A204.1 (cell line): ENCODE results near the gene MTCH1.

Experiments used
- FAIRE-seq: peaks from 2 replicates; lab custom pipeline; 2012; peaks lifted over from hg19 to GRCh38; lab: Jason Lieb, UNC

MTCH1 gene

GRCh38 chr6:36970892-36971842 is 14.8 kb downstream of the MTCH1 start:
- no peak for FAIRE-seq

- FAIRE-seq: no peak
Measured at GRCh38 chr6:36969988-36970891, 15.8 kb downstream of the MTCH1 start.

DNA sequence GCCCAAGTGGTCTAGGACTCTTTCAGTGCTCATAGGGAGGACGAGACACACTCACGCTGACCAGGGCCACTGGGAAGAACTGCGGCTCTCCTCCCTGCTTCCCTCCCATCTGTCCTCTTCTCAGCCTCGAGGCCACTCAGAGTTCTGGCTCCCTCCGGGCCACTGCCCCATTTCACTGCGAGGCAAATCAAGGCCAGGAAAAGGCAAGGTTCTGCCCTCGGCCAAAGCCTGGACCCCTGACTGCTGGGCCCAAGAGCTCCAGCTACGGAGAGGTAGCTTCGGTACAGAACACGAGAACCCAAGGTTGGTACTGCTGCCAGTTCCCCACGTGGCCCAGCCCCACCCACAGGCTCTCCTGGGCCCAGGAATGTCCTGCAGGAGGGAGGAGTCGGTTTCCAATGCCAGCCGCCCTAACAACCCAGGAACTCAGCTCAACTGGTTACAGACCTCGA is 16.7 kb downstream of the MTCH1 start:
- no peak for FAIRE-seq

DNA sequence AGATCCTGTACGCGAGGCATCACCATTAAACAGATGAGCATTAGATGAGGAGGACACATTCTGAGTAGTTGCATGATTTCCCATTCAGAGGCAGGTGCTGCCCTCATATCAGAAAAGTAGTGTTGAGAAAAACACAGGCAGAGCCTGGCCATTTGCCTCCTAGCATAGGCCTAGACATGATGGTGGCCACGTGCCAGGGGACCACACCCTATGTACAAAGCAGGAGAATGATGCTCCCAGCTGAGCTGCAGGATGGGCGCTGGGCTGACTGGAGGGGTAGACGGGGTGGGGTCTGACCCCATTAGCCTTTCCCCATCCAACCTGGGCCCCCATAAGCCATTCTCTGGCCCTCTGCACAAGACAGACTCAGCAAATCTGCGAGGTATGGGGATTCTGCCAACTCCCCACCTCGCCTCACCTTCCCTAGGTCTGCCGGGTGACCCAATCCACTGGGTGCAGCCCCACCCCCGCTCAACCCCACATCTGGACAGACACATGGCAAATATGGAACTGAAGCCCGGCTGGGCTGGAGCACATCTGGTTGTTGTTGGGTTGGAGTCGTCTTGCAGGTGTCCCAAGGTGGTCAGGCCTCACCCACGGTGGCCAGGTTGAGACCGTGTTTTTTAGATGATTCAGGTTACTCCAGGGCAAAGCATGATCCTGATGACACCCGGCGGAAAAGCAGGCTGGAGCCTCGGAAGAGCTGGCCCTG is 17.6 kb downstream of the MTCH1 start:
- FAIRE-seq: no peak

DNA sequence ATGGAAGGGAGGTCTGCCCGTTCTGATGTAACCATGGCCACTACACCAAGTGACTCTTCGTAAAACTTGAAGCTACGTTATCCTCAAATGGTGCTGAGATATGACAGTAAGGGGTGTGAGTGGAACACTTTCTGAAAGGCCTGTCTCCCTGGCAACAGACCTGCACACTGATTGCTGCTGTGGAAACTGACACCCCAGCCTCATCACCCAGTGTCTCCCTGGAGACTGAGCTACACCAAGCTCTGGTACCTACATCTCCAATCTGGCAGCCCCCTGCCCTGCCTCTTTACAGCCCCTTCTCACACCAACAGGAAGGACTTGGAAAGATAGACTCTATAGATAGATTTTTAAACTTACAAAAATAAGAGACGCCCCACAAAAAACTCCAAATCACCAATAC is 18.2 kb downstream of the MTCH1 start:
- no peak for FAIRE-seq

DNA sequence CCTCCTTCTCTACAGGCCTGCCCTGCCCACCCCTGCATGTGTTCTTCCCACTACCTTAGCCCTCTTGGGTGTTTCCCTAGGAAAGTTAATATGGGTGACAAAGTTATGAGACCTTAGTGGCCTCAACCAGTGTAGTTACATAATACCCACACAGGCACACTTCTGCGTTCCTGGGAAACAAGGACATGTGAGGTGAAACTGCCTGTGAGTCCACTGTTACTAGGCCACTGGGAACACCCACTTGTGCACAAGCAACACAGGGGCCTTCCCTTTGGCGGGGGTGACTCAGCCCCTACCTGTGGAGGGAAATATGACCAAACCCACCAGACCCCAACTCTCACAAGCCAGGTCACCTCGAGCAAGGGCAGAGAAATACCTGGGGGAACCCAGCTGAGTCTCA is 18.7 kb downstream of the MTCH1 start:
- no peak for FAIRE-seq

DNA sequence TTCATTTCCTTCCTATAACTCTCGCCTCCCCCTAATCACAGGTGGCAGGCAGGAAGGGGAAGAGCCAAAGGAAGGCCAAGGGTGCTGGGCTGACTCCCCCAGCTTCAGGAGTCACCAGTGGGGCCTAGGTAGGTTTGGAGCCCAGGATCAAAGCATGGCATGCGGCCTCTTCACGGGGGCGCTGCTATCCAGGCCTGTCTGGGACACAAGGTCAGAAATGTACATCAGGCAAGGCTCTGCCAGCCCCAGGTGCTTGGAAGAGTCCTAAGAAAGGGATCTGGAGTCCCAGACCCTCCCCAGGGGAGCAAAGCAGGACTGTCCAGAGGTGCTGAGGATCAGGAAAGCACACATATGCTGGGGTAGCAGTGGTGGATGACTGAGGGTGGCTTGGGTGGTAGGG is 21.1 kb downstream of the MTCH1 start:
- FAIRE-seq: no peak

GRCh38 chr6:36964349-36964748 is 21.6 kb downstream of the MTCH1 start:
- no peak for FAIRE-seq

DNA sequence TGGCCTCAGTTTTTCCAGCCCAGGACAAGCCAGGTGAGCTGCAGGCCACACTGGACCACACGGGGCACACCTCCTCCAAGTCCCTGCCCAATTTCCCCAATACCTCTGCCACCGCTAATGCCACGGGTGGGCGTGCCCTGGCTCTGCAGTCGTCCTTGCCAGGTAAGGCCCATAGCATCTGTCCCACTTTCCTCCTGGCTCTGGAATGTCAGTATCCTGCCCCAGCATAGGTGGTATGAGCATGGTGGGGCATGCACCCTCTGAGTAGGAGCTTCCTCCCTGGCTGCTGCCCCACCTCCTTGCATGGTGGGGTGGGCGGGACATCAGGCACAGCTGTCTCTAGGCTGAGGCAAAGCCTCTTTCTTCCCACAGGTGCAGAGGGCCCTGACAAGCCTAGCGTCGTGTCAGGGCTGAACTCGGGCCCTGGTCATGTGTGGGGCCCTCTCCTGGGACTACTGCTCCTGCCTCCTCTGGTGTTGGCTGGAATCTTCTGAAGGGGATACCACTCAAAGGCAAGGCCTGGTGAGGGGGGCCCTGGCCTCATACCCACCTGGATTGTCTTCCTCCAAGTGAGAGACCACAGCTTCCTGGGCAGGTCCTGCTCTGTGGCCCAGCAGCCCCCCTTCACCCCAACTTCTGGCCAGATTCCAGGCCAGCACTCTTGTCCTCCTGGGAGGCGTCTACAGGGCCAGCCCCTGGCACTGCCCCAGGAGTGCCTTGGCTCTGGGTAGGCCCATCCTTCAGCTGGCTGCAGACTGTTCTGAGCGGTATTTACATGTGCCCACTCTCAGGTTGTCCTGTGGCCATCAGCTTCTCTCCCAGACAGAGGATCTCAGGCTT is 22.3 kb downstream of the MTCH1 start:
- no peak for FAIRE-seq

- FAIRE-seq: no peak
Measured at GRCh38 chr6:36962874-36963273, 23.1 kb downstream of the MTCH1 start.

- FAIRE-seq: no peak
Measured at GRCh38 chr6:36961441-36962435, 24.3 kb downstream of the MTCH1 start.

GRCh38 chr6:36959555-36960250 is 26.3 kb downstream of the MTCH1 start:
- FAIRE-seq: no peak

GRCh38 chr6:36958775-36959554 is 27.0 kb downstream of the MTCH1 start:
- FAIRE-seq: no peak

DNA sequence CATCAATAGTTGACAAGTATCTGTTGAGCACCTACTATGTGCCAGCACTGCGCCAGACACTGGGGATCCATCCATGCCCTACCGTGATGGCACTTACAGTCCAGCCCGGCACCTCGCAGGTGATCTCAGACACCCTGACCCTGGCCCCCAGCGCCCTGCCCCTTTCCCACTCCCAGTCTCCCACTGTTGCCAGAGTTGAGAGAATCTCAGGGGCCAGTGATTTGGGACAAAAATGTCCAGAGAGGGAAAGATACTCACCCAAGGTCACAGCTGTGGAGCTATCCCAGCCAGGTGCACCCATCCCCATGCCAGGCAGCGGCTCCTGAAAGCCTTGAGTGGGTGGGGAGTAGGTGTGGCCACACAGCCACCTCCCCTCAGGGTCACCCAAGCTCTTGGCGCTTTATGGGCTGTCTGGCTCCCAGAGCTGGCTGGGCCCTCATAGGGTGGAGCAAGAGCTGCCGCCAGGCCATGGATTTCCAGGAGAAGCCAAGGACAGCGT is 28.2 kb downstream of the MTCH1 start:
- FAIRE-seq: no peak

DNA sequence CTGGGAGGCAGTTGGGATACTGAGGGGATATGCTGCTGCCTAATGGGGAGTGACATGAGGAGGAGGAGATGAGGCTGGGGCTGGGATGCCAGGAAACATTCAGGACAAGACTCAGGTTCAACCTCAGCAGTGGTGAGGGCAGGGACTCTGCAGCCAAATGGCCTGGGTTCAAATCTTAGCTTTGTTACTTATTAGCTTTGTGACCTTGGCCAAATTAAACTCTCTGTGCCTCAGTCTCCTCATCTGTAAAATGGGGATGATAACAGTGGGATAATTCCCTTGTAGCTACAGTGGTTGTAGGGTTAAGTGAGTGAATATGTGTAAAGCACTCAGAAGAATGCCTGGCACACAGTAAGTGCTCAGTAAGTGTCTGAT is 29.6 kb downstream of the MTCH1 start:
- FAIRE-seq: no peak

DNA sequence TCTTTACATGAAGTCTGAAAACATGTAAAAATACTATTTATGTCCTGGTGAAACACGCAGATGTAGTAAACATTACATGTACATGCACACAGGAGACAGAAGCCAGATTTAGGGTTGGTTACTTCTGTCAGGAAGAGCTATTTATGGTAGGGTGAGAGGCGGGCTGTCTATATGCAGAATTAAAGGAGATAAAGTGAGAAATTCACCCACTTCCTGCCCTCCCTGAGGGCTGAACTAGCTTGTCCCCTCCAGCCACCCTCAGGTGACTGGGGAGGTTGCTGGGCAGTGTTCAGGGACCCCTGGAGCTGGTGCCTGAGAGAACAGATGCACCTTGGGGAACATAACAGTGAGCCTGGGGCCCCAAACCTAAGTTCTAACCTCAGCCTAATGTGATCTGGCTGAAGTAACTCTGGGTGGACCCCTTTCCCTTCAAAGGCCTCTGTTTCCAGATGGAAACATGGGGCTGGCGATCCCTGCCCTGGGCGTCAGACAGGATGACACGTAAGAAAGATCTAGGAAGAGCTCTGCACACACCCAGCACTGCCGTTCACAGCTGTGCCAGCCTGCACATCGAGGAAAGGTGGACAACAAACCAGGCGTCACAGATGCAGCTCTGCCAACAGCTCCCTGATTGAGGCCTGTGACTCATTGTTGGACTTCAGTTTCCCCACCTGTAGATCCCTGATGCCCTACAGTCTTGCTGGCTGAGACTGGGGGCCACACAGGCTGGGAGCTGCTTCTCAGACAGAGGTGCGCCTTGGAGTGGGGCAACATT is 30.1 kb downstream of the MTCH1 start:
- no peak for FAIRE-seq

DNA sequence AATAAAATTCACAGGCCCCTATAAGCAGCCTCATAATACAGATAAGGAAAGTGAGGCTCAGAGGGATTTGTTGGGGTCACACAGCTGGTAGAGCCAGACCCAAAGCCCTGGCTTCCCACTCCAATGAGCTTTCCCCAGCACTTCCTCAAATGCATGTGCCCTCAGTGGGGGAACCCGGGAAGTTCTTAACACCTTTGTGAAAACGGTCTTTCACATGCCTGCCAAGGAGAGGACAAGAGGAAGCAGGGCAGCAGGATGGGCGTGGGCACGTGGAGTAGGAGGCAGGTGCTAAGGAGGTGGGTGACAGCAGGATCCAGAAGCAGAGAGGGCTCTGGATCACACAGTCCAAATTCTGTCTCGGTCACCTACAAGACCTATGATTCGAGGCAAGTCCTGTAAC is 30.9 kb downstream of the MTCH1 start:
- no peak for FAIRE-seq
